Measurements from ENCODE around the gene ZC3H14. TPM values are rescaled to one million over a fixed set of nuclear protein-coding genes. Genes with fewer than 3 reads are reported as not detected.
"Not testable (repeated sequence)": the region's sequence is repeated elsewhere in the genome, so short reads cannot be mapped to it uniquely, and the experiment has no call there.

ZC3H14 gene
- 82.0 TPM for polyA plus RNA-seq (2013, experiment 1 of 2)
- polyA plus RNA-seq (2013, experiment 2 of 2) = 70.1 TPM

- peak within 1 kb of the TSS; percentile 90 for H3K9ac ChIP-seq (ENCODE audit: low read depth, low read length)
- H3K4me1 ChIP-seq (ENCODE audit: insufficient read depth, low read length) = peaks cover 11% of the 10 kb centered on the region; the same call in 1 of the 2 replicates
- no peaks in the 10 kb centered on the region for H3K9me3 ChIP-seq (ENCODE audit: insufficient read depth, low read depth, low read length)
- no peaks in the 10 kb centered on the region for H3K27me3 ChIP-seq (ENCODE audit: insufficient read depth, low read length)
- peak within 1 kb of the TSS; percentile 84 for H3K4me3 ChIP-seq (ENCODE audit: low read length)
- peaks cover 29% of the 10 kb centered on the region for H3K36me3 ChIP-seq (ENCODE audit: insufficient read depth, low read length)
- WGBS = under 1% methylated on average over 99 of the region's 99 CpGs
- H3K27ac ChIP-seq (ENCODE audit: low read depth, low read length) = peak within 1 kb of the TSS; percentile 96
Observed at GRCh38 chr14:88562831-88563686, at the start of gene ZC3H14. ZC3H14 (plus strand) TSS chr14:88563037; CDS start chr14:88563134, 97 bp downstream.

- Histone ChIP-seq H3K27ac (ENCODE audit: low read depth, low read length) (no peak overlapping the region), H3K4me1 (ENCODE audit: insufficient read depth, low read length) (no peaks in the 10 kb centered on the region), H3K4me3 (ENCODE audit: low read length) (no peak overlapping the region), H3K9me3 (ENCODE audit: insufficient read depth, low read depth, low read length) (no peaks in the 10 kb centered on the region), H3K27me3 (ENCODE audit: insufficient read depth, low read length) (no peaks in the 10 kb centered on the region), H3K36me3 (ENCODE audit: insufficient read depth, low read length) (peaks cover 27% of the 10 kb centered on the region), H3K9ac (ENCODE audit: low read depth, low read length) (no peak overlapping the region)
- whole genome bisulfite sequencing = 83% methylated on average over 1 of the region's 1 CpG
Observed at GRCh38 chr14:88515499-88516221, 47.2 kb upstream of the ZC3H14 start.

- WGBS = 91% methylated on average over 7 of the region's 7 CpGs
- peaks cover 26% of the 10 kb centered on the region for H3K36me3 ChIP-seq (ENCODE audit: insufficient read depth, low read length)
Observed at GRCh38 chr14:88516861-88517357, 45.9 kb upstream of the ZC3H14 start.

GRCh38 chr14:88518592-88519512, 44.0 kb upstream of the ZC3H14 start:
- H3K9ac ChIP-seq (ENCODE audit: low read depth, low read length) = no peak overlapping the region
- no peak overlapping the region for H3K4me3 ChIP-seq (ENCODE audit: low read length)
- H3K36me3 ChIP-seq (ENCODE audit: insufficient read depth, low read length) = peaks cover 19% of the 10 kb centered on the region
- H3K9me3 ChIP-seq (ENCODE audit: insufficient read depth, low read depth, low read length) = no peaks in the 10 kb centered on the region
- no peak overlapping the region for H3K27ac ChIP-seq (ENCODE audit: low read depth, low read length)
- WGBS = 95% methylated on average over 4 of the region's 5 CpGs
- H3K4me1 ChIP-seq (ENCODE audit: insufficient read depth, low read length) = no peaks in the 10 kb centered on the region
- no peaks in the 10 kb centered on the region for H3K27me3 ChIP-seq (ENCODE audit: insufficient read depth, low read length)

More at GRCh38 chr14:88516861-88517357, 45.9 kb upstream of the ZC3H14 start:
- Histone ChIP-seq H3K4me1 (ENCODE audit: insufficient read depth, low read length) (no peaks in the 10 kb centered on the region), H3K4me3 (ENCODE audit: low read length) (no peak overlapping the region), H3K9me3 (ENCODE audit: insufficient read depth, low read depth, low read length) (no peaks in the 10 kb centered on the region), H3K27me3 (ENCODE audit: insufficient read depth, low read length) (no peaks in the 10 kb centered on the region), H3K9ac (ENCODE audit: low read depth, low read length) (0 out of 2 replicates have a peak overlapping the region, but pooled peaks have one; percentile 22), H3K27ac (ENCODE audit: low read depth, low read length) (no peak overlapping the region)

GRCh38 chr14:88519907-88520306, 42.9 kb upstream of the ZC3H14 start:
- 98% methylated on average over 2 of the region's 2 CpGs for WGBS
- H3K9me3 ChIP-seq (ENCODE audit: insufficient read depth, low read depth, low read length) = no peaks in the 10 kb centered on the region
- no peak overlapping the region for H3K9ac ChIP-seq (ENCODE audit: low read depth, low read length)
- H3K27ac ChIP-seq (ENCODE audit: low read depth, low read length) = no peak overlapping the region
- peaks cover 13% of the 10 kb centered on the region for H3K36me3 ChIP-seq (ENCODE audit: insufficient read depth, low read length)
- no peak overlapping the region for H3K4me3 ChIP-seq (ENCODE audit: low read length)
- no peaks in the 10 kb centered on the region for H3K4me1 ChIP-seq (ENCODE audit: insufficient read depth, low read length)
- H3K27me3 ChIP-seq (ENCODE audit: insufficient read depth, low read length) = no peaks in the 10 kb centered on the region

- H3K36me3 ChIP-seq (ENCODE audit: insufficient read depth, low read length) = no peaks in the 10 kb centered on the region; the same call in 1 of the 2 replicates
- H3K4me1 ChIP-seq (ENCODE audit: insufficient read depth, low read length) = no peaks in the 10 kb centered on the region
- H3K27me3 ChIP-seq (ENCODE audit: insufficient read depth, low read length) = no peaks in the 10 kb centered on the region
- no peak overlapping the region for H3K27ac ChIP-seq (ENCODE audit: low read depth, low read length)
- no peak overlapping the region for H3K4me3 ChIP-seq (ENCODE audit: low read length)
- 86% methylated on average over 3 of the region's 3 CpGs for WGBS
- no peak overlapping the region for H3K9ac ChIP-seq (ENCODE audit: low read depth, low read length)
- H3K9me3 ChIP-seq (ENCODE audit: insufficient read depth, low read depth, low read length) = no peaks in the 10 kb centered on the region
Observed at GRCh38 chr14:88521818-88522217, 41.0 kb upstream of the ZC3H14 start.

- H3K4me3 ChIP-seq (ENCODE audit: low read length) = no peak overlapping the region
- no peak overlapping the region for H3K27ac ChIP-seq (ENCODE audit: low read depth, low read length)
- no peaks in the 10 kb centered on the region for H3K27me3 ChIP-seq (ENCODE audit: insufficient read depth, low read length)
- no peaks in the 10 kb centered on the region for H3K4me1 ChIP-seq (ENCODE audit: insufficient read depth, low read length)
- no peaks in the 10 kb centered on the region; the same call in 1 of the 2 replicates for H3K36me3 ChIP-seq (ENCODE audit: insufficient read depth, low read length)
- H3K9ac ChIP-seq (ENCODE audit: low read depth, low read length) = no peak overlapping the region
- WGBS = 94% methylated on average over 3 of the region's 3 CpGs
- H3K9me3 ChIP-seq (ENCODE audit: insufficient read depth, low read depth, low read length) = no peaks in the 10 kb centered on the region
Observed at GRCh38 chr14:88522393-88522792, 40.4 kb upstream of the ZC3H14 start.

- peaks cover 13% of the 10 kb centered on the region for H3K36me3 ChIP-seq (ENCODE audit: insufficient read depth, low read length)
- H3K27ac ChIP-seq (ENCODE audit: low read depth, low read length); H3K9me3 ChIP-seq (ENCODE audit: insufficient read depth, low read depth, low read length); H3K9ac ChIP-seq (ENCODE audit: low read depth, low read length); H3K27me3 ChIP-seq (ENCODE audit: insufficient read depth, low read length); H3K4me1 ChIP-seq (ENCODE audit: insufficient read depth, low read length); H3K4me3 ChIP-seq (ENCODE audit: low read length): not testable (repeated sequence)
- WGBS = no CpG with 5 or more reads among the region's 1 CpG
Observed at GRCh38 chr14:88529889-88530288, 32.9 kb upstream of the ZC3H14 start.

- peaks cover 24% of the 10 kb centered on the region for H3K36me3 ChIP-seq (ENCODE audit: insufficient read depth, low read length)
- no peak overlapping the region for H3K4me3 ChIP-seq (ENCODE audit: low read length)
- H3K27me3 ChIP-seq (ENCODE audit: insufficient read depth, low read length) = no peaks in the 10 kb centered on the region
- no peak overlapping the region for H3K9ac ChIP-seq (ENCODE audit: low read depth, low read length)
- no peaks in the 10 kb centered on the region for H3K9me3 ChIP-seq (ENCODE audit: insufficient read depth, low read depth, low read length)
- WGBS = 84% methylated on average over 5 of the region's 6 CpGs
- no peaks in the 10 kb centered on the region for H3K4me1 ChIP-seq (ENCODE audit: insufficient read depth, low read length)
- H3K27ac ChIP-seq (ENCODE audit: low read depth, low read length) = no peak overlapping the region
Observed at GRCh38 chr14:88533064-88533602, 29.7 kb upstream of the ZC3H14 start.

- 77% methylated on average over 4 of the region's 4 CpGs for WGBS
Observed at GRCh38 chr14:88535149-88535548, 27.7 kb upstream of the ZC3H14 start.

More at GRCh38 chr14:88535149-88535548, 27.7 kb upstream of the ZC3H14 start:
- H3K36me3 ChIP-seq (ENCODE audit: insufficient read depth, low read length) = peaks cover 23% of the 10 kb centered on the region
- no peak overlapping the region for H3K27ac ChIP-seq (ENCODE audit: low read depth, low read length)
- no peak overlapping the region for H3K9ac ChIP-seq (ENCODE audit: low read depth, low read length)
- H3K9me3 ChIP-seq (ENCODE audit: insufficient read depth, low read depth, low read length) = no peaks in the 10 kb centered on the region
- no peaks in the 10 kb centered on the region for H3K27me3 ChIP-seq (ENCODE audit: insufficient read depth, low read length)
- no peaks in the 10 kb centered on the region for H3K4me1 ChIP-seq (ENCODE audit: insufficient read depth, low read length)
- no peak overlapping the region for H3K4me3 ChIP-seq (ENCODE audit: low read length)
